Right lobe of liver (tissue), 4 donors: Measurements from ENCODE around the gene RDH5.

ENCODE experiments used
- CTCF ChIP-seq, 4 donors: fragments of 200-600 bp in 3 of 4; fragments of 450-650 bp in 1 of 4; IDR thresholded peaks; one replicate each; pipeline versions ENCODE4 v1.5.1 to v1.8.0; 2016 to 2022; ENCODE audit warnings: antibody characterized with exemption in 4 of 4, mild to moderate bottlenecking in 2 of 4
- POLR2A ChIP-seq: fragments of 450-650 bp; IDR thresholded peaks from one replicate; pipeline ENCODE4 v1.6.1; 2017; ENCODE audit warnings: antibody characterized with exemption, mild to moderate bottlenecking
- donor health status: DM: no; HTN: no; CAD: no.
- donor health status: DM: no; HTN: no; CAD: no.
- donor health status: DM: no; HTN: yes; CAD: no.

DNA sequence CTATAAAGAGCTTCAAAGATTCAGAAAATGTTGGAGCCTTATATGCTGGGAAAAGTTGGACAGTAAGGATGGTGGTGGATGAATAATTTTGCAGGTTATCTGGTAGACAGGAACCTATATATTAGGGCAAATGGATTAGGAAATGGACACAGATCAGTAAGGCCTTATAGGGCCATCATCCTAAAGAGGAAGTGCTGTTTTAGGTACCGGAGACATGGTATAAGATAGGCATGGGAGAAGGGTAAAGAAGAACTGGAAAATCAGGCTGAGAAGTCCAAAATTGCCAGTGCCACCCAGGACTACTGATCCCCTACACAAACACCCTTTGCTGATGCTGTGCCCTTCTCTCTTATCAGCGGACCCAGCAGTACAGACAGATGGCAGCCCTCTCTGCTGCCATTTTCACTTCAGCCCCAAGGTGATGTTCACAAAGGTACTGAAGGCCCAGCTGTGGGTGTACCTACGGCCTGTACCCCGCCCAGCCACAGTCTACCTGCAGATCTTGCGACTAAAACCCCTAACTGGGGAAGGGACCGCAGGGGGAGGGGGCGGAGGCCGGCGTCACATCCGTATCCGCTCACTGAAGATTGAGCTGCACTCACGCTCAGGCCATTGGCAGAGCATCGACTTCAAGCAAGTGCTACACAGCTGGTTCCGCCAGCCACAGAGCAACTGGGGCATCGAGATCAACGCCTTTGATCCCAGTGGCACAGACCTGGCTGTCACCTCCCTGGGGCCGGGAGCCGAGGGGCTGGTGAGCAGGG, 28.2 kb downstream of the RDH5 start:
- TF ChIP-seq POLR2A (no peak), CTCF (IDR thresholded peaks at IDR 0.05) (no peak)
